H1 (cell line): ENCODE results near the gene IFNGR1. TPM values are rescaled to one million over a fixed set of nuclear protein-coding genes. Genes with fewer than 3 reads are reported as not detected.

Experiments
- CBX8 ChIP-seq: fragments of 300-800, 300-1000 bp; sonication (generic); IDR thresholded peaks from 2 replicates; pipeline ENCODE4 v1.7.1; 2016; ENCODE audit warnings: low read depth, low read length, borderline replicate concordance
- CTBP2 ChIP-seq: IDR thresholded peaks from 2 replicates; pipeline ENCODE4 v1.7.0; 2011; ENCODE audit warnings: borderline replicate concordance, mild to moderate bottlenecking, moderate library complexity, mixed read lengths, low read length; ENCODE audit not compliant: insufficient read depth, insufficient read length
- EP300 ChIP-seq, 2 experiments: IDR thresholded peaks; 1 replicate in 1 of 2; 2 replicates in 1 of 2; pipeline ENCODE4 v1.6.1; 2011 to 2012; ENCODE audit warnings: low read depth in 2 of 2, low read length in 2 of 2, mild to moderate bottlenecking in 2 of 2, borderline replicate concordance in 1 of 2, inconsistent platforms in 1 of 2, moderate library complexity in 1 of 2
- TAF1 ChIP-seq: IDR thresholded peaks from 2 replicates; pipeline ENCODE4 v1.6.1; 2011; ENCODE audit warnings: mild to moderate bottlenecking, low read depth, low read length
- polyA plus RNA-seq, 7 experiments: library from polyadenylated mRNA; depleted of rRNA in 3 of 7; stranded (reverse) in 5 of 7; unstranded in 2 of 7; fragments of >200 nt in 5 of 7; fragments of 200-250 nt in 2 of 7; gene quantifications; 1 replicate in 5 of 7; 2 replicates in 1 of 7; 4 replicates in 1 of 7; pipeline versions ENCODE4 v1.2.1 to v1.2.3, GENCODE V29; 2011 to 2013; ENCODE audit warnings: missing spikeins in 2 of 7, mixed read lengths in 2 of 7
- total RNA-seq: library from RNA; stranded (reverse); fragmentation: NEBNext Ultra II Directional; extraction: Animal tissue kit (Norgen Biotek cat#: 25700); gene quantifications from 2 replicates; pipeline ENCODE4 v1.2.1, GENCODE V29; 2021
- TF ChIP-seq, protein P1 (sequence below): fragments of 300-600 bp; sonication (generic); IDR thresholded peaks from 2 replicates; pipeline ENCODE4 v1.7.1; 2012; ENCODE audit warnings: low read length, moderate library complexity, mild to moderate bottlenecking, inconsistent platforms; ENCODE audit not compliant: insufficient replicate concordance
- TF ChIP-seq, protein P2 (sequence below), 3 experiments: IDR thresholded peaks; 1 replicate in 2 of 3; 2 replicates in 1 of 3; pipeline versions ENCODE4 v1.5.1 to v1.6.1; 2011; ENCODE audit warnings: low read length in 3 of 3, mild to moderate bottlenecking in 3 of 3, inconsistent platforms in 2 of 3, low read depth in 1 of 3, moderate library complexity in 1 of 3; ENCODE audit not compliant: insufficient read depth in 1 of 3; ENCODE audit errors: control extremely low read depth in 1 of 3

IFNGR1 gene
- total and polyA plus RNA-seq, 2 of the 8 experiments (the other 6 are each of a cell fraction or from before 2014, with no cell fraction given) = 9.7 to 20.9 TPM

DNA sequence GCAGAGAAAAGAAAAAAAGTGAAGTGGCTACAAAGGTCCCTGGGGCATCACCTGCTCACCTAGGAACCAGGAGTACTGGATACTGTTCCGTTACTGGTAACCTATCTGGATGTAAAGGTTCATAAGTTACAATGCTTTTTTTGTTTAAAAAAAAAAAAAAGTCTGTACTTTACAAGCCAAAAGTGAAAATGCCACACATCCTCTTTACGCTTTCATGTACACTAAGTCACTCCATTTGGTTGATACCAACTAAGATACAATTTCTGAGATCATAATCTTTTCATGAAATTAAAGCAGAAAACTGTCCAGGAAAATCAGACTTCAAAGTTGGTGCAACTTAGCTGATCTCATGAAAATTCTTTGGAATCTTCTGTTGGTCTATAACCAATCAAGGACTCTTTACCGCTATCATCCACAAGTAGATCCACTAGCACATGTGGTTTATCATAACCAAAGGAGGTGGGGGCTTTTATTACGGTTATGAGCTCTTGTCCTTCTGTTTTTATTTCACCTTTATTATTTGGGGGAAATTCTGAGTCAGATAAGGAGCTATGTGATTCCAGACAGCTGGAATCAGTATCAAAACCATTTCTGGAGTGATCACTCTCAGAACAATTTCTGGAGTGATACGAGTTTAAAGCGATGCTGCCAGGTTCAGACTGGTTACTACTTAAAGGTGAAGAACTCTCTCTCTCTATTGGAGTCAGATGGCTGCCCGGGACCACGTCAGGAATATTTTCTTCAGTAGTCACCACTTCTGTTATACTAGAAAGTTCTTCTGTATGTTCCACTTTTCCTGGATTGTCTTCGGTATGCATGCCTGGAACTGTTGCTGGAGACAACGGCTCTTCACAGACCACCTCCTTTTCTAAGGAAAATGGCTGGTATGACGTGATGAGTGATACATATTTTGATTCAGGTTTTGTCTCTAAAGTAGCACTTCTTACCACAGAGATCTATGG lies 21.2 kb downstream of the IFNGR1 start (continued):
- TF ChIP-seq, protein P1, sequence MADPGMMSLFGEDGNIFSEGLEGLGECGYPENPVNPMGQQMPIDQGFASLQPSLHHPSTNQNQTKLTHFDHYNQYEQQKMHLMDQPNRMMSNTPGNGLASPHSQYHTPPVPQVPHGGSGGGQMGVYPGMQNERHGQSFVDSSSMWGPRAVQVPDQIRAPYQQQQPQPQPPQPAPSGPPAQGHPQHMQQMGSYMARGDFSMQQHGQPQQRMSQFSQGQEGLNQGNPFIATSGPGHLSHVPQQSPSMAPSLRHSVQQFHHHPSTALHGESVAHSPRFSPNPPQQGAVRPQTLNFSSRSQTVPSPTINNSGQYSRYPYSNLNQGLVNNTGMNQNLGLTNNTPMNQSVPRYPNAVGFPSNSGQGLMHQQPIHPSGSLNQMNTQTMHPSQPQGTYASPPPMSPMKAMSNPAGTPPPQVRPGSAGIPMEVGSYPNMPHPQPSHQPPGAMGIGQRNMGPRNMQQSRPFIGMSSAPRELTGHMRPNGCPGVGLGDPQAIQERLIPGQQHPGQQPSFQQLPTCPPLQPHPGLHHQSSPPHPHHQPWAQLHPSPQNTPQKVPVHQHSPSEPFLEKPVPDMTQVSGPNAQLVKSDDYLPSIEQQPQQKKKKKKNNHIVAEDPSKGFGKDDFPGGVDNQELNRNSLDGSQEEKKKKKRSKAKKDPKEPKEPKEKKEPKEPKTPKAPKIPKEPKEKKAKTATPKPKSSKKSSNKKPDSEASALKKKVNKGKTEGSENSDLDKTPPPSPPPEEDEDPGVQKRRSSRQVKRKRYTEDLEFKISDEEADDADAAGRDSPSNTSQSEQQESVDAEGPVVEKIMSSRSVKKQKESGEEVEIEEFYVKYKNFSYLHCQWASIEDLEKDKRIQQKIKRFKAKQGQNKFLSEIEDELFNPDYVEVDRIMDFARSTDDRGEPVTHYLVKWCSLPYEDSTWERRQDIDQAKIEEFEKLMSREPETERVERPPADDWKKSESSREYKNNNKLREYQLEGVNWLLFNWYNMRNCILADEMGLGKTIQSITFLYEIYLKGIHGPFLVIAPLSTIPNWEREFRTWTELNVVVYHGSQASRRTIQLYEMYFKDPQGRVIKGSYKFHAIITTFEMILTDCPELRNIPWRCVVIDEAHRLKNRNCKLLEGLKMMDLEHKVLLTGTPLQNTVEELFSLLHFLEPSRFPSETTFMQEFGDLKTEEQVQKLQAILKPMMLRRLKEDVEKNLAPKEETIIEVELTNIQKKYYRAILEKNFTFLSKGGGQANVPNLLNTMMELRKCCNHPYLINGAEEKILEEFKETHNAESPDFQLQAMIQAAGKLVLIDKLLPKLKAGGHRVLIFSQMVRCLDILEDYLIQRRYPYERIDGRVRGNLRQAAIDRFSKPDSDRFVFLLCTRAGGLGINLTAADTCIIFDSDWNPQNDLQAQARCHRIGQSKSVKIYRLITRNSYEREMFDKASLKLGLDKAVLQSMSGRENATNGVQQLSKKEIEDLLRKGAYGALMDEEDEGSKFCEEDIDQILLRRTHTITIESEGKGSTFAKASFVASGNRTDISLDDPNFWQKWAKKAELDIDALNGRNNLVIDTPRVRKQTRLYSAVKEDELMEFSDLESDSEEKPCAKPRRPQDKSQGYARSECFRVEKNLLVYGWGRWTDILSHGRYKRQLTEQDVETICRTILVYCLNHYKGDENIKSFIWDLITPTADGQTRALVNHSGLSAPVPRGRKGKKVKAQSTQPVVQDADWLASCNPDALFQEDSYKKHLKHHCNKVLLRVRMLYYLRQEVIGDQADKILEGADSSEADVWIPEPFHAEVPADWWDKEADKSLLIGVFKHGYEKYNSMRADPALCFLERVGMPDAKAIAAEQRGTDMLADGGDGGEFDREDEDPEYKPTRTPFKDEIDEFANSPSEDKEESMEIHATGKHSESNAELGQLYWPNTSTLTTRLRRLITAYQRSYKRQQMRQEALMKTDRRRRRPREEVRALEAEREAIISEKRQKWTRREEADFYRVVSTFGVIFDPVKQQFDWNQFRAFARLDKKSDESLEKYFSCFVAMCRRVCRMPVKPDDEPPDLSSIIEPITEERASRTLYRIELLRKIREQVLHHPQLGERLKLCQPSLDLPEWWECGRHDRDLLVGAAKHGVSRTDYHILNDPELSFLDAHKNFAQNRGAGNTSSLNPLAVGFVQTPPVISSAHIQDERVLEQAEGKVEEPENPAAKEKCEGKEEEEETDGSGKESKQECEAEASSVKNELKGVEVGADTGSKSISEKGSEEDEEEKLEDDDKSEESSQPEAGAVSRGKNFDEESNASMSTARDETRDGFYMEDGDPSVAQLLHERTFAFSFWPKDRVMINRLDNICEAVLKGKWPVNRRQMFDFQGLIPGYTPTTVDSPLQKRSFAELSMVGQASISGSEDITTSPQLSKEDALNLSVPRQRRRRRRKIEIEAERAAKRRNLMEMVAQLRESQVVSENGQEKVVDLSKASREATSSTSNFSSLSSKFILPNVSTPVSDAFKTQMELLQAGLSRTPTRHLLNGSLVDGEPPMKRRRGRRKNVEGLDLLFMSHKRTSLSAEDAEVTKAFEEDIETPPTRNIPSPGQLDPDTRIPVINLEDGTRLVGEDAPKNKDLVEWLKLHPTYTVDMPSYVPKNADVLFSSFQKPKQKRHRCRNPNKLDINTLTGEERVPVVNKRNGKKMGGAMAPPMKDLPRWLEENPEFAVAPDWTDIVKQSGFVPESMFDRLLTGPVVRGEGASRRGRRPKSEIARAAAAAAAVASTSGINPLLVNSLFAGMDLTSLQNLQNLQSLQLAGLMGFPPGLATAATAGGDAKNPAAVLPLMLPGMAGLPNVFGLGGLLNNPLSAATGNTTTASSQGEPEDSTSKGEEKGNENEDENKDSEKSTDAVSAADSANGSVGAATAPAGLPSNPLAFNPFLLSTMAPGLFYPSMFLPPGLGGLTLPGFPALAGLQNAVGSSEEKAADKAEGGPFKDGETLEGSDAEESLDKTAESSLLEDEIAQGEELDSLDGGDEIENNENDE = no peak
- no peak for TF ChIP-seq TAF1
- TF ChIP-seq CTBP2 = no peak
- TF ChIP-seq CBX8 = no peak
- TF ChIP-seq, protein P2, sequence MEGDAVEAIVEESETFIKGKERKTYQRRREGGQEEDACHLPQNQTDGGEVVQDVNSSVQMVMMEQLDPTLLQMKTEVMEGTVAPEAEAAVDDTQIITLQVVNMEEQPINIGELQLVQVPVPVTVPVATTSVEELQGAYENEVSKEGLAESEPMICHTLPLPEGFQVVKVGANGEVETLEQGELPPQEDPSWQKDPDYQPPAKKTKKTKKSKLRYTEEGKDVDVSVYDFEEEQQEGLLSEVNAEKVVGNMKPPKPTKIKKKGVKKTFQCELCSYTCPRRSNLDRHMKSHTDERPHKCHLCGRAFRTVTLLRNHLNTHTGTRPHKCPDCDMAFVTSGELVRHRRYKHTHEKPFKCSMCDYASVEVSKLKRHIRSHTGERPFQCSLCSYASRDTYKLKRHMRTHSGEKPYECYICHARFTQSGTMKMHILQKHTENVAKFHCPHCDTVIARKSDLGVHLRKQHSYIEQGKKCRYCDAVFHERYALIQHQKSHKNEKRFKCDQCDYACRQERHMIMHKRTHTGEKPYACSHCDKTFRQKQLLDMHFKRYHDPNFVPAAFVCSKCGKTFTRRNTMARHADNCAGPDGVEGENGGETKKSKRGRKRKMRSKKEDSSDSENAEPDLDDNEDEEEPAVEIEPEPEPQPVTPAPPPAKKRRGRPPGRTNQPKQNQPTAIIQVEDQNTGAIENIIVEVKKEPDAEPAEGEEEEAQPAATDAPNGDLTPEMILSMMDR (IDR thresholded peaks at IDR 0.05; ENCODE audit: control extremely low read depth in 1 of 3, insufficient read depth in 1 of 3, low read depth in 1 of 3, low read length in 3 of 3) = no peak
- no peak for TF ChIP-seq EP300 (IDR thresholded peaks at IDR 0.05; ENCODE audit: borderline replicate concordance in 1 of 2, low read depth in 2 of 2, low read length in 2 of 2)
